Measurements from ENCODE around the gene C4B. TPM values are rescaled to one million over a fixed set of nuclear protein-coding genes. Genes with fewer than 3 reads are reported as not detected.
"Not testable (repeated sequence)": the region's sequence is repeated elsewhere in the genome, so short reads cannot be mapped to it uniquely, and the experiment has no call there.

The C4B gene
- total and polyA plus RNA-seq, 2 donors (not counting 3 experiments of a cell fraction or from before 2014, with no cell fraction given) = 4.4 to 6.3 TPM

DNA sequence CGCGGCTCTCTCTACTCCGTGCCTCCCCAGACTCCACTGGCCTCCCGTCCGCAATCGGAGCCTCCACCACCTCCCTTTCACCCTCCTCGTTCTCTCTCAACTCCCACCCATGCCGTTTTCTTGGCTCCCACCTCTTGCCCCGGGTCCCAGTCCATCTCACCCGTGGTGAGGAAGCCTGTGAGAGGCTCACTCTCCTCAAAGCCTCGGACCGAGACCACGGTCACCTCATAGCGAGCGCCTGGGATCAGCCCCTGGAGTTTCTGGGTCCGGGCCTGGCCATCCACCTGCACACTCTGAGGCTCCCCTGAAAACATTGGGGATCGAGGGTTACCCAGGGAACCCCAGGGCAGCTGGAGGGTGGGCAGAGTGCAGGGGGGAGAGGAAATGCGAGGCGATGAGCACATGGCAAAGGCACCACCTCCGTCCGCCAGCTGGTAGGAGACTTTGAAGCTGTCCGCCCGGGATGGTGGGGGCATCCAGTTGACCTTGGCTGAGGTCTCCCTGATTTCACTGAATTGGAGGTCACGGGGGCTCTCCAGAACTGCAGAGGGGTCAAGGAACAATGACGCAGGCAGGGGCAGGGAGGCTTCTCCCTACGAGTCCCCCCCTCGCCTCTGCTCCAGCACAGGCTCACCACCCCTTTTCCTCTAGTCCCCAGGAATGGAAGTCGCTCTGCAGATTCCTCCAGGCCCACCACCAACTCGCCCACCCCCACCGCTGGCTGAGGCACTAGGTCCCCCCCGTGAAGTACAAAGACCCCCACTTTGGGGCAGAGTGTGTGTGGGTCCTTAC, 29.2 kb downstream of the C4B start:
- DNase-seq (ENCODE audit: low read depth, low spot score); H3K79me2 ChIP-seq (ENCODE audit: control insufficient read depth, insufficient read depth, low read length); BruUV-seq (replicated peaks); H3K4me3 ChIP-seq (replicated peaks in 1 of 3; ENCODE audit: insufficient read depth in 1 of 3, low read depth in 1 of 3, low read length in 3 of 3); POLR2A ChIA-PET; CTCF ChIA-PET; H3K27ac ChIP-seq (ENCODE audit: insufficient read depth, low read depth, low read length); H3K27me3 ChIP-seq (ENCODE audit: control insufficient read depth in 2 of 2, insufficient read depth in 2 of 2, low read length in 2 of 2); dilution Hi-C loops (cut with MboI; ENCODE audit: extremely low pct_ligation_motif_present, low sequenced_read_pairs); FAIRE-seq; H3K36me3 ChIP-seq (ENCODE audit: control insufficient read depth in 2 of 2, extremely low read depth in 1 of 2, insufficient read depth in 2 of 2, low read length in 2 of 2); H3K9me3 ChIP-seq (replicated peaks; ENCODE audit: control insufficient read depth, insufficient read depth, low read length); H3K9ac ChIP-seq (replicated peaks; ENCODE audit: extremely low read depth, insufficient read depth, low read length); H3K9me1 ChIP-seq (replicated peaks; ENCODE audit: control insufficient read depth, extremely low read depth, insufficient read depth, low read length); H3K4me2 ChIP-seq (ENCODE audit: insufficient read depth, low read length); H2AFZ ChIP-seq (ENCODE audit: low read depth, low read length); H4K20me1 ChIP-seq (replicated peaks; ENCODE audit: control insufficient read depth, extremely low read depth, insufficient read depth, low read length): not testable (repeated sequence)
- peaks cover 10% of the 10 kb centered on the region for H3K4me1 ChIP-seq (ENCODE audit: control insufficient read depth, extremely low read depth, insufficient read depth, low read length)
- intact Hi-C loops (cut with micrococcal nuclease) = loop anchor here (10.0 kb wide), 2 partner anchors 151 to 751 kb away; partner anchors contain the start of genes GPSM3 and PBX2

DNA sequence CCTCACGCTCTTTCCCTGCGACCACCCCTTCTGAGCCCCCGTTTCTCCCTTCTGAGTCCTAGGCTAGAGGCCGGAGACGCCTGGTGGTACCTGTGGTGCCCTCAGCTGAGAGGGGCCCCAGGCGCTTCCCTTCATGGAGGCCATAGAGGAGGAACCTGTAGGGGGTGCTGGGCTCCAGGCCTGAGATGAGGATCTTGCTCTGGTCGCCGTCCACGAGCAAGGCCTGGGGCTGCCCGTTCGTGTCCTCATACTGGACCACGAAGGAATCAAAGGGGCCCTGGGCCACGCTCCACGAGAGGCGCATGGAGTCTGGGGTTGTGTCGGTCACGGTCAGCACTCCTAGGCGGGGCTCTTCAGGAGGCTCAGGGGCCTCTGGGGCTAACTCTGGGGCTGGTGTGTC, 30.3 kb downstream of the C4B start:
- peaks cover 10% of the 10 kb centered on the region for H3K4me1 ChIP-seq (ENCODE audit: control insufficient read depth, extremely low read depth, insufficient read depth, low read length)

More for the DNA sequence above, 30.3 kb downstream of the C4B start:
- H3K27ac ChIP-seq (ENCODE audit: insufficient read depth, low read depth, low read length); H3K4me2 ChIP-seq (ENCODE audit: insufficient read depth, low read length); H3K9me3 ChIP-seq (replicated peaks; ENCODE audit: control insufficient read depth, insufficient read depth, low read length); H4K20me1 ChIP-seq (replicated peaks; ENCODE audit: control insufficient read depth, extremely low read depth, insufficient read depth, low read length); H3K27me3 ChIP-seq (ENCODE audit: control insufficient read depth in 2 of 2, insufficient read depth in 2 of 2, low read length in 2 of 2); BruUV-seq (replicated peaks); POLR2A ChIA-PET; H3K9ac ChIP-seq (replicated peaks; ENCODE audit: extremely low read depth, insufficient read depth, low read length); H3K79me2 ChIP-seq (ENCODE audit: control insufficient read depth, insufficient read depth, low read length); CTCF ChIA-PET; DNase-seq (ENCODE audit: low read depth, low spot score); H2AFZ ChIP-seq (ENCODE audit: low read depth, low read length); FAIRE-seq; H3K4me3 ChIP-seq (replicated peaks in 1 of 3; ENCODE audit: insufficient read depth in 1 of 3, low read depth in 1 of 3, low read length in 3 of 3); H3K36me3 ChIP-seq (ENCODE audit: control insufficient read depth in 2 of 2, extremely low read depth in 1 of 2, insufficient read depth in 2 of 2, low read length in 2 of 2); H3K9me1 ChIP-seq (replicated peaks; ENCODE audit: control insufficient read depth, extremely low read depth, insufficient read depth, low read length); dilution Hi-C loops (cut with MboI; ENCODE audit: extremely low pct_ligation_motif_present, low sequenced_read_pairs): not testable (repeated sequence)
- intact Hi-C loops (cut with micrococcal nuclease) = loop anchor here (10.0 kb wide), 2 partner anchors 150 to 750 kb away; partner anchors contain the start of genes GPSM3 and PBX2
